GM12878 (cell line): Measurements from ENCODE around the gene DPM2. TPM values are rescaled to one million over a fixed set of nuclear protein-coding genes. Genes with fewer than 3 reads are reported as not detected.

ENCODE experiments used
- ATAC-seq: fragments of 200-7000 bp; cut with Tn5 transposase; 3 replicates; pipeline ENCODE4 v1.9.1; 2020; ENCODE audit warnings: mild to moderate bottlenecking, moderate library complexity
- BruUV-seq: library from RNA; stranded (reverse); fragments of 400-500 nt; replicated peaks from 2 replicates; lab custom pipeline; 2021; lab: Mats Ljungman, UMichigan
- CTCF ChIA-PET: fragments of 300-600 bp; sonication (Branson Sonifier 250); formaldehyde crosslinking; extraction: SDS; loops from one replicate; lab custom pipeline; 2021; ENCODE audit warnings: inconsistent platforms; lab: Yijun Ruan, JAX
- POLR2A ChIA-PET: fragments of 350-600 bp; formaldehyde crosslinking; extraction: SDS; loops from one replicate; lab custom pipeline; 2021; ENCODE audit warnings: inconsistent platforms; lab: Charles Lee
- RAD21 ChIA-PET: fragments of 300-600 bp; sonication (Branson Sonifier 250); formaldehyde crosslinking; loops from one replicate; lab custom pipeline; 2023; ENCODE audit warnings: antibody characterized with exemption; ENCODE audit not compliant: unreplicated experiment; lab: Charles Lee
- SMC1A ChIA-PET: fragments of 300-600 bp; sonication (Branson Sonifier 250); formaldehyde crosslinking; loops from one replicate; lab custom pipeline; 2023; ENCODE audit not compliant: unreplicated experiment, uncharacterized antibody; lab: Charles Lee
- DNase-seq: peaks from one replicate; pipeline ENCODE4 v3.0.0-alpha.2; 2011; ENCODE audit warnings: low read depth, low spot score
- FAIRE-seq: peaks from 3 replicates; lab custom pipeline; 2011; peaks lifted over from hg19 to GRCh38; lab: Jason Lieb, UNC
- H2AFZ ChIP-seq: 2 replicates; pipeline ENCODE4 v1.6.0; 2011; ENCODE audit warnings: low read depth, low read length, control low read depth; ENCODE audit not compliant: control insufficient read depth
- H3K27ac ChIP-seq: 2 replicates; pipeline ENCODE4 v1.5.1; 2011; ENCODE audit warnings: control low read depth; ENCODE audit not compliant: control insufficient read depth, insufficient read depth
- H3K27me3 ChIP-seq, 2 experiments: replicated peaks in 1 of 2; 2 replicates each; pipeline versions ENCODE4 v1.6.0 to v1.6.1; 2011; ENCODE audit warnings: low read length in 1 of 2; ENCODE audit not compliant: control insufficient read depth in 2 of 2, insufficient read depth in 2 of 2
- H3K36me3 ChIP-seq, 2 experiments: 2 replicates each; pipeline ENCODE4 v1.5.1; 2011; ENCODE audit warnings: low read length in 1 of 2; ENCODE audit not compliant: control insufficient read depth in 2 of 2, insufficient read depth in 2 of 2
- H3K4me1 ChIP-seq: 2 replicates; pipeline ENCODE4 v1.6.1; 2011; ENCODE audit warnings: mild to moderate bottlenecking, low read length, moderate library complexity, mixed read lengths; ENCODE audit not compliant: control insufficient read depth, insufficient read depth
- H3K4me2 ChIP-seq: 2 replicates; pipeline ENCODE4 v1.6.0; 2011; ENCODE audit warnings: control low read depth; ENCODE audit not compliant: control insufficient read depth, insufficient read depth
- H3K4me3 ChIP-seq: fragments of 200-600 bp; sonication (generic); 2 replicates; pipeline ENCODE4 v1.5.1; 2016
- H3K79me2 ChIP-seq: 2 replicates; pipeline ENCODE4 v1.6.0; 2011; ENCODE audit warnings: low read length; ENCODE audit not compliant: control insufficient read depth, insufficient read depth
- H3K9ac ChIP-seq: 2 replicates; pipeline ENCODE4 v1.8.0; 2011; ENCODE audit warnings: low read length, control low read depth, mixed read lengths; ENCODE audit not compliant: control insufficient read depth, insufficient read depth
- H3K9me3 ChIP-seq: replicated peaks from 3 replicates; pipeline ENCODE4 v1.5.1; 2011; ENCODE audit warnings: mild to moderate bottlenecking, low read length; ENCODE audit not compliant: control insufficient read depth, insufficient read depth
- H4K20me1 ChIP-seq: 2 replicates; pipeline ENCODE4 v1.6.0; 2011; ENCODE audit not compliant: control insufficient read depth, insufficient read depth
- ASH2L ChIP-seq: fragments of 300-600, 200-600 bp; sonication (generic); IDR thresholded peaks from 2 replicates; pipeline ENCODE4 v1.6.1; 2017; ENCODE audit warnings: low read depth, mild to moderate bottlenecking, borderline replicate concordance
- CHD4 ChIP-seq: fragments of 200-600 bp; sonication (generic); IDR thresholded peaks from 2 replicates; pipeline ENCODE4 v1.6.1; 2016; ENCODE audit warnings: mild to moderate bottlenecking
- MXI1 ChIP-seq: fragments of 150-350 bp; IDR thresholded peaks from 2 replicates; pipeline ENCODE4 v1.6.1; 2011; ENCODE audit warnings: low read depth, mild to moderate bottlenecking, inconsistent platforms, low read length, improper control_type of control experiment
- NFYA ChIP-seq: IDR thresholded peaks from 2 replicates; pipeline ENCODE4 v1.6.1; 2011; ENCODE audit warnings: low read depth, mild to moderate bottlenecking, low read length, improper control_type of control experiment, borderline replicate concordance
- NR2C1 ChIP-seq: fragments of 450-650 bp; IDR thresholded peaks from 2 replicates; pipeline ENCODE4 v1.6.1; 2017; ENCODE audit warnings: antibody characterized with exemption, mild to moderate bottlenecking, moderate library complexity
- SIN3A ChIP-seq: IDR thresholded peaks from 2 replicates; pipeline ENCODE4 v1.6.1; 2012; ENCODE audit warnings: low read depth, low read length, improper control_type of control experiment
- SMARCA5 ChIP-seq: fragments of 450-650 bp; IDR thresholded peaks from 2 replicates; pipeline ENCODE4 v1.6.1; 2017; ENCODE audit warnings: mild to moderate bottlenecking
- SUPT20H ChIP-seq: IDR thresholded peaks from 2 replicates; pipeline ENCODE4 v1.6.1; 2011; ENCODE audit warnings: low read depth, mild to moderate bottlenecking, low read length, moderate library complexity, borderline replicate concordance; ENCODE audit not compliant: control insufficient read depth
- TAF1 ChIP-seq: IDR thresholded peaks from 2 replicates; pipeline ENCODE4 v1.6.1; 2011; ENCODE audit warnings: mild to moderate bottlenecking, low read depth, low read length, borderline replicate concordance
- WGBS: methylation state at CpG from one replicate; pipeline ENCODE4 v1.1.6; 2016; ENCODE audit warnings: low lambda C conversion rate; ENCODE audit not compliant: insufficient replicate concordance, insufficient coverage; ENCODE audit errors: missing lambda C conversion rate; 5-methylcytosine and 5-hydroxymethylcytosine counted together
- in situ Hi-C: fragments of 300-500 bp; cut with MboI; formaldehyde crosslinking; loops from 9 replicates; pipeline ENCODE4 v1.14.3; 2018; ENCODE audit warnings: mixed read lengths
- intact Hi-C: fragments of 100-400 bp; cut with micrococcal nuclease; formaldehyde crosslinking; loops from one replicate; pipeline ENCODE4 v1.14.2; 2022; ENCODE audit not compliant: unreplicated experiment
- polyA plus RNA-seq, 11 experiments: library from polyadenylated mRNA; depleted of rRNA in 4 of 11; unstranded in 6 of 11; stranded (reverse) in 5 of 11; fragments of >200 nt; fragmentation: Nextera tagmentation in 4 of 11; fragmentation: Illumina TruSeq in 1 of 11; extraction: Ambion mirVana in 4 of 11; extraction: Trizol in 1 of 11; gene quantifications; 1 replicate in 1 of 11; 2 replicates in 10 of 11; pipeline versions ENCODE4 v1.2.1 to v1.2.3, GENCODE V29; 2011 to 2016; ENCODE audit warnings: inconsistent platforms in 2 of 11, missing spikeins in 2 of 11, low read depth in 1 of 11
- total RNA-seq, 4 experiments: library from RNA; depleted of rRNA in 3 of 4; stranded (reverse); fragments of >200 nt in 3 of 4; fragmentation: Illumina TruSeq in 1 of 4; extraction: Trizol in 1 of 4; gene quantifications; 2 replicates each; pipeline versions ENCODE4 v1.2.1 to v1.2.3, GENCODE V29; 2013 to 2021
- TF ChIP-seq, protein P1 (sequence below), 3 experiments: IDR thresholded peaks in 2 of 3; conservative IDR thresholded peaks in 1 of 3; 2 replicates each; pipeline ENCODE4 v1.5.1; 2011; ENCODE audit warnings: low read depth in 3 of 3, low read length in 3 of 3, mild to moderate bottlenecking in 3 of 3, control low read depth in 2 of 3, moderate library complexity in 2 of 3, inconsistent platforms in 1 of 3, mixed read lengths in 1 of 3; ENCODE audit not compliant: control insufficient read depth in 2 of 3, insufficient read depth in 1 of 3; ENCODE audit errors: extremely low read depth in 1 of 3
- TF ChIP-seq, protein P2 (sequence below): IDR thresholded peaks from 2 replicates; pipeline ENCODE4 v1.6.1; 2012; ENCODE audit warnings: low read length, inconsistent platforms
- TF ChIP-seq, protein P3 (sequence below): fragments of 450-650 bp; IDR thresholded peaks from 2 replicates; pipeline ENCODE4 v1.6.1; 2016; ENCODE audit warnings: mild to moderate bottlenecking, moderate library complexity, borderline replicate concordance

The DPM2 gene
- total and polyA plus RNA-seq, 10 of the 15 experiments (the other 5 are each of a cell fraction or from before 2014, with no cell fraction given), result 22.7 to 77.9 (median 44.7) TPM

DNA sequence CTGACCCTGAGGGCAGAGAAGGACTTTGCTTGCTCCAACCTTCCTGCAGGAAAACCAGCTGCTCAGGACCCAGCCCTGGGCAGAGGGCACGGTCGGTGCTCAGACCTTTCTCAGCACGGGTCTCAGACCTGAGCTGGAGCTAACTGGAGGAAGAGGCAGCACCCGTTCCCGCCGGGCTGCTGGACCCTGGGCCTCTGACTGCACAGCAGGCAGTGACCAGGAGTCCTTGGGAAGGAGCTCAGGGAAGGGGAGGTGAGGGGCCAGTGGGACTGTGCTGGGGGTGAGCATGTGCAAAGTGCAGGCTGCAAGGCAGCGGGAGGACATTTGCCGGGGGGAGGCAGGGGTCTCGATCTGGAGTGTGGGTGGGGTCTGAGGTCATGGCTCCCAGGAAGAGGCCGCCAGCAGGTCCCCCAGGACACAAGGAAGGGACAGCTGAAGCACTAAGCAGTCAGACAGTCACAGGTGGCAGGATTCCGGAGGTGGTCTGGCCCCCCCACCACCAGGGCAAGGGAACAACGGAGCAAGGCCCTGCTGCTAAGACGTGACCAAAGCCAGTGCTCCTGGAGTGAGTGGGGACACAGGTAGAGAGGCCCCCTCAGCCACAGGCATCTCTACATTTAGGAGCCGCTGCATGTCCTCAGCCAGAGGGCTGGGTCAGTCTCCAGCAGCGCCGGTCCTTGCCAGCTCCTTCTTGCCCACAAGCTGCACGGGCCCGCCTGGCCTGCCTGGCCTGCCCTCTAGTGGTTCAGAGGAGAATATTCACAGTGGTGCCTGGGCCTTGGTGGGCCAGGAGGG, 4.8 kb upstream of the DPM2 start:
- SMC1A ChIA-PET, result interaction anchor here (0.6 to 7.2 kb wide), 6 partner anchors 34 to 182 kb away, joined by 3 to 84 read pairs (median 4); no protein-coding TSS in a partner anchor
- no peak overlapping the region for H3K27ac ChIP-seq
- DNase-seq, result no peak
- POLR2A ChIA-PET, result interaction anchor here (0.6 to 1.0 kb wide), 3 partner anchors 9 to 362 kb away, joined by 3 to 4 read pairs (median 3); no protein-coding TSS in a partner anchor
- 57% methylated on average over 18 of the region's 18 CpGs for WGBS
- peaks cover 12% of the 10 kb centered on the region for H3K4me1 ChIP-seq
- intact Hi-C loops (loop anchor here (1.0 kb wide), 2 partner anchors 93 to 175 kb away; no protein-coding TSS in a partner anchor), in situ Hi-C loops (no loop called here)
- H3K9me3 ChIP-seq, result no peaks in the 10 kb centered on the region
- peak; percentile 83 for ATAC-seq
- BruUV-seq, result no TSS peak
- H3K9ac ChIP-seq, result no peak overlapping the region
- no peaks in the 10 kb centered on the region for H3K27me3 ChIP-seq
- H3K79me2 ChIP-seq, result peaks cover 2% of the 10 kb centered on the region
- no peak overlapping the region for H3K4me2 ChIP-seq
- CTCF ChIA-PET, result interaction anchor here (0.6 to 7.7 kb wide), 40 partner anchors 10 to 244 kb away, joined by 3 to 261 read pairs (median 4); partner anchors contain the start of genes EEIG1, NAIF1, PIP5KL1 and SLC25A25
- H3K36me3 ChIP-seq, result peaks cover 0 to 11% of the 10 kb centered on the region in 2 experiments; a peak in 3 of 4 replicates
- H2AFZ ChIP-seq, result no peak overlapping the region
- no peak for FAIRE-seq
- no peaks in the 10 kb centered on the region for H4K20me1 ChIP-seq
- RAD21 ChIA-PET, result interaction anchor here (0.7 to 5.0 kb wide), 7 partner anchors 12 to 207 kb away, joined by 3 to 83 read pairs (median 5); partner anchors contain the start of genes EEIG1, PIP5KL1 and TOR2A
- H3K4me3 ChIP-seq, result no peak overlapping the region
- no peak for TF ChIP-seq TAF1
- no peak for TF ChIP-seq CHD4
- TF ChIP-seq, protein P1, sequence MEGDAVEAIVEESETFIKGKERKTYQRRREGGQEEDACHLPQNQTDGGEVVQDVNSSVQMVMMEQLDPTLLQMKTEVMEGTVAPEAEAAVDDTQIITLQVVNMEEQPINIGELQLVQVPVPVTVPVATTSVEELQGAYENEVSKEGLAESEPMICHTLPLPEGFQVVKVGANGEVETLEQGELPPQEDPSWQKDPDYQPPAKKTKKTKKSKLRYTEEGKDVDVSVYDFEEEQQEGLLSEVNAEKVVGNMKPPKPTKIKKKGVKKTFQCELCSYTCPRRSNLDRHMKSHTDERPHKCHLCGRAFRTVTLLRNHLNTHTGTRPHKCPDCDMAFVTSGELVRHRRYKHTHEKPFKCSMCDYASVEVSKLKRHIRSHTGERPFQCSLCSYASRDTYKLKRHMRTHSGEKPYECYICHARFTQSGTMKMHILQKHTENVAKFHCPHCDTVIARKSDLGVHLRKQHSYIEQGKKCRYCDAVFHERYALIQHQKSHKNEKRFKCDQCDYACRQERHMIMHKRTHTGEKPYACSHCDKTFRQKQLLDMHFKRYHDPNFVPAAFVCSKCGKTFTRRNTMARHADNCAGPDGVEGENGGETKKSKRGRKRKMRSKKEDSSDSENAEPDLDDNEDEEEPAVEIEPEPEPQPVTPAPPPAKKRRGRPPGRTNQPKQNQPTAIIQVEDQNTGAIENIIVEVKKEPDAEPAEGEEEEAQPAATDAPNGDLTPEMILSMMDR (IDR thresholded peaks at IDR 0.05 in 2 of 3, conservative IDR thresholded peaks at IDR 0.05 in 1 of 3; ENCODE audit: control insufficient read depth in 2 of 3, extremely low read depth in 1 of 3, insufficient read depth in 1 of 3, low read depth in 3 of 3, low read length in 3 of 3), result peak; percentile 76 to 93 (median 90)
- TF ChIP-seq, protein P2, sequence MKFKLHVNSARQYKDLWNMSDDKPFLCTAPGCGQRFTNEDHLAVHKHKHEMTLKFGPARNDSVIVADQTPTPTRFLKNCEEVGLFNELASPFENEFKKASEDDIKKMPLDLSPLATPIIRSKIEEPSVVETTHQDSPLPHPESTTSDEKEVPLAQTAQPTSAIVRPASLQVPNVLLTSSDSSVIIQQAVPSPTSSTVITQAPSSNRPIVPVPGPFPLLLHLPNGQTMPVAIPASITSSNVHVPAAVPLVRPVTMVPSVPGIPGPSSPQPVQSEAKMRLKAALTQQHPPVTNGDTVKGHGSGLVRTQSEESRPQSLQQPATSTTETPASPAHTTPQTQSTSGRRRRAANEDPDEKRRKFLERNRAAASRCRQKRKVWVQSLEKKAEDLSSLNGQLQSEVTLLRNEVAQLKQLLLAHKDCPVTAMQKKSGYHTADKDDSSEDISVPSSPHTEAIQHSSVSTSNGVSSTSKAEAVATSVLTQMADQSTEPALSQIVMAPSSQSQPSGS, result no peak
- TF ChIP-seq SUPT20H, result no peak
- TF ChIP-seq ASH2L, result no peak
- TF ChIP-seq, protein P3, sequence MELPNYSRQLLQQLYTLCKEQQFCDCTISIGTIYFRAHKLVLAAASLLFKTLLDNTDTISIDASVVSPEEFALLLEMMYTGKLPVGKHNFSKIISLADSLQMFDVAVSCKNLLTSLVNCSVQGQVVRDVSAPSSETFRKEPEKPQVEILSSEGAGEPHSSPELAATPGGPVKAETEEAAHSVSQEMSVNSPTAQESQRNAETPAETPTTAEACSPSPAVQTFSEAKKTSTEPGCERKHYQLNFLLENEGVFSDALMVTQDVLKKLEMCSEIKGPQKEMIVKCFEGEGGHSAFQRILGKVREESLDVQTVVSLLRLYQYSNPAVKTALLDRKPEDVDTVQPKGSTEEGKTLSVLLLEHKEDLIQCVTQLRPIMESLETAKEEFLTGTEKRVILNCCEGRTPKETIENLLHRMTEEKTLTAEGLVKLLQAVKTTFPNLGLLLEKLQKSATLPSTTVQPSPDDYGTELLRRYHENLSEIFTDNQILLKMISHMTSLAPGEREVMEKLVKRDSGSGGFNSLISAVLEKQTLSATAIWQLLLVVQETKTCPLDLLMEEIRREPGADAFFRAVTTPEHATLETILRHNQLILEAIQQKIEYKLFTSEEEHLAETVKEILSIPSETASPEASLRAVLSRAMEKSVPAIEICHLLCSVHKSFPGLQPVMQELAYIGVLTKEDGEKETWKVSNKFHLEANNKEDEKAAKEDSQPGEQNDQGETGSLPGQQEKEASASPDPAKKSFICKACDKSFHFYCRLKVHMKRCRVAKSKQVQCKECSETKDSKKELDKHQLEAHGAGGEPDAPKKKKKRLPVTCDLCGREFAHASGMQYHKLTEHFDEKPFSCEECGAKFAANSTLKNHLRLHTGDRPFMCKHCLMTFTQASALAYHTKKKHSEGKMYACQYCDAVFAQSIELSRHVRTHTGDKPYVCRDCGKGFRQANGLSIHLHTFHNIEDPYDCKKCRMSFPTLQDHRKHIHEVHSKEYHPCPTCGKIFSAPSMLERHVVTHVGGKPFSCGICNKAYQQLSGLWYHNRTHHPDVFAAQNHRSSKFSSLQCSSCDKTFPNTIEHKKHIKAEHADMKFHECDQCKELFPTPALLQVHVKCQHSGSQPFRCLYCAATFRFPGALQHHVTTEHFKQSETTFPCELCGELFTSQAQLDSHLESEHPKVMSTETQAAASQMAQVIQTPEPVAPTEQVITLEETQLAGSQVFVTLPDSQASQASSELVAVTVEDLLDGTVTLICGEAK, result no peak
- TF ChIP-seq SMARCA5, result peak; percentile 47; the same call in 1 of the 2 replicates
- TF ChIP-seq NFYA, result no peak
- TF ChIP-seq MXI1, result no peak
- no peak for TF ChIP-seq NR2C1
- no peak for TF ChIP-seq SIN3A
